GM19043 (cell line): Measurements from ENCODE around the gene POLRMT.
"Not testable (repeated sequence)": the region's sequence is repeated elsewhere in the genome, so short reads cannot be mapped to it uniquely, and the experiment has no call there.

Experiments
- ATAC-seq: cut with Tn5 transposase; IDR thresholded peaks from one replicate; pipeline ENCODE4 v1.9.1; 2021; ENCODE audit warnings: low read depth; ENCODE audit not compliant: unreplicated experiment

The POLRMT gene

DNA sequence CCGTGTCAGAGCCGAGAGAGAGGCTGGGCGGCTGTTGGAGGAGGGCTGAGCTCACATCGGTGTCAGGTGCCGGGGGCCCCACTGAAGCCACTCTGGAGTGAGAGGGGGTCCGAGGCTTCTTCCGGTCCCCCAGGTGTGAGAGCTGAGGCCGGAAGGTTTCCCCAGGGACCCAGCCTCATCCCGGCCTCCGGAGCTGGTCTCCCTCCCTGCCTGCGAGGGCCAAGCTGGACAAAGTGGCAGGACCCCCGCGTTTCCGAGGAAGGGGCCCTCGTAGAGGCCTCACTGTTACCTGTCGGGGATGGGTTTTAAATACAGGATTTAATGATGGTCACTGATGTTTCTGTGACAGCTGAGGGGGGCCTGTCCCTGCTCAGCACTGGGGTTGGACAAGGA lies 37.1 kb downstream of the POLRMT start:
- no peak for ATAC-seq

DNA sequence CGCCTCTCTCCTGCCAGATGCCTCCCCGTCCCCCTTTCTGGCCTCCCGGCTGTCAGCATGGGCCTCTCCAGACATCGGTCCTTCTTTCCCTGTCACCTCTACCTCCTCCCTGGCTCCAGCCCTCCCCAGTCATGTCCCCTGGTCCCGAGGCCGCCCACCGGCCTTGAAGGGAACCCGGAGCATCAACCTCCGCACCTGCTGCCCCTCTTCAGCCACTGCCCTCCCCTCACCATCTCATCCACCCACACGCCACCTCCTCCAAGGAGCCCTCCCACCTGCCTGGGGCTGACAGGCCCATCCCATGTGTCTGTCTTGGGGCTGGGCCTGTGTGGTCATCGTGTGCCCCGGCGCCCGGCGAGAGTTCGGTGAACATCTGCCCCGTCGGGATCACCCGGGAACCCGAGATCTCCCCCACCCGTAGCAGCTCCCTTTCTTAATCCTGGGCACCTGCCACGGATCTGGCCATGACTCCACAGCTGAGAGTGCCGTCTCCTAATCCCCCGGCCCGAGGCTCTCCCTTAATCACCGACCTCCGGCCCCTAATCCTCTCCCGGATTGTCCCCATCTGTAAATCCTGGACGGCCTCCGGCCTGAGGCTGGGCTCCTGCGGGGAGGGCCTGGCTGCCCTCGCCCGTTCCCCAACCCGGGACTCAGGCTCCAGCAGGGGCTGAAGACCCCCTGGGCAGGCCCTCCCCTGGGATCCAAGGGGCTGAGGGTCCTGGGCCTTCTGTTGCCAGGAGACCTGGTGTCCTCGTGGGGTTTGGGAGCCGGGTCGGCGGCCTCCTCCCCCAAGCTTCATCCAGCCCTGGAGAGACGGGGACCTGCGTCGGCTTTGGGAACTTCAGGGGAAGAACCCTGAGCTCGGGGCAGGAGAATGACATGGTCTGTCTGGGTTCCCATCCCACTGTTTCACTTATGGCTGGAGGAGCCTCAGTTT lies 37.7 kb downstream of the POLRMT start:
- no peak for ATAC-seq

DNA sequence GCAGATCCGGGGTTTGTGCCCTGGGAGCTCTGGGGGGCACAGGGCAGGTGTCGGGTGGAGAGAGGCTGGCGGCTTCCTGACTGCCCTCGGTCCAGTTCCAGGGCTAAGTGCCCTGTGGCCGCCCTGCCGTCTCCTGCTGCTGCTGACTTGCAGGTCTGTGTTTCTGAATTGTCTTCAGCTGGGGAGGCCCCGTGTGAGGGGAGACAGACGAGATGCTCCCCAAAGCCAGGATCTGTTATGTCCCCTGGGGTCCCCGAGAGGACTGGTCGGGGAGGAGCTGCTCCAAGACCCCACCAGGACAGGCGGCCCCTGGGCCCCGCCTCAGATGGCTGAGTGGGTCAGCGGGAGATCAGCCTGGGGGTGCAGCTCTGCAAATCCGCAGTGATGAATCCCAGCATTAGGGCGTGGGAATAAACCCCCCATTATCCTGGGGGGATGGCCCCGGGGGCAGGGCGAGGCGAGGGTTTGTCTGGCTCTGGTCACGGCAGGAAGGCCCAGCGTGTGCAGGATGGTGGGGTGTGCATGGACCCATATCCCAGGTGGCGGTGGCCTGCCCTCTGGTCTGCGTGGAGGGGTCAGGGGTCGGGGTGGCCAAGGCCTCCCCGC lies 39.0 kb downstream of the POLRMT start:
- ATAC-seq, result no peak

DNA sequence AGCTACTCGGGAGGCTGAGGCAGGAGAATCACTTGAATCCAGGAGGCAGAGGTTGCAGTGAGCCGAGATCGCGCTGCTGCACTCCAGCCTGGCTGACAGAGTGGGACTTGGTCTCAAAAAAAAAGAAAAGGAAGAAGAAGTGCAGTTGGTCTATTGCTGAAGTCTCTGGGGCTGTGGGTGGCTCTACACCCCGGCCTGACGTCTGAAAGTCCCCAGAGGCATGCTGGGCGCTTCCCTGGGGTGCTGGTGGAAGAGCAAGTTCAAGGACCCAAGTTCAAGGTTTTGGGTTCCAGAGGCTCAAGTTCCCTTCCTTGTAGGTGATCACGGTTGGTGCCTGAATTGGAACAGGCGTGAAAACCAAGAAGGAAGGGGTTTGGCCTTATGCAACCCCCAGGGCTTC lies 39.8 kb downstream of the POLRMT start:
- no peak for ATAC-seq

DNA sequence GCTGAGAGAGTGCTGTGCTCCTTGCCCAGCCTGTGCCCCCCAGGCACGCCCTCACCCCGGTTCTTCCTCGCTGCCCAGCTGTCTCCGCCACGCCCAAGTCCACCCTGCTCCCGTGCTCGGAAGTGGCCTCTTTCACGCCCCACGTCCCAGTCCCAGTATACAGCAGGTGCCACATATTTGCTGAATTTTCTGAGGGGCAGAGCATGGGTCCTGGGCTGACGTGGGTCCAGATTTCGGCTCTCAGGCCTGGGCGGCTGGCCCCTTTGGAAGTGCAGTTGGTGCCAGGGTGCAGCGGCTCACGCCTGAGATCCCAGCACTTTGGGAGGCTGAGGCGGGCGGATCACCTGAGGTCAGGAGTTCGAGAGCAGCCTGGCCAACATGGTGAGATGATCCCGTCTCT lies 40.3 kb downstream of the POLRMT start:
- ATAC-seq, result no peak

DNA sequence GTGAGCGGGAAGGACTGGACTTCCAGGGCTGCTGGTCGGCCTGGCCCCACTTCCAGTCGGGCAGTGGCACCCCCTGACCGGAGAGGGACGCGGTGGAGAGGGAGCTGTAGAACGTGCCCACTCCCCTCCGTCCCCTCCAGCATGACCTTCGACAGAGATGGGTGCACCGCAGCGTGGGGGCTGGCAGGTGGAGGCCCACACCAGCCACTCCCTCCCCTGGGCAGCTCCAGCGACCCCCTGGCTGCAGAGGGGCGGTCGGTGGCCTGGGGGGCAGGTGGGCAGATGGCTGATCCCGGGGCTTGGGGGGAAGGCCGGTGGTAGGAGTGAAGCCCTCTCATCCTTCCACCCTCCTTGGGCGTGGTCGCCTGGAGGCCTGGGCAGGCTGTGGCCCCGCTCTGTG lies 41.2 kb downstream of the POLRMT start:
- no peak for ATAC-seq

DNA sequence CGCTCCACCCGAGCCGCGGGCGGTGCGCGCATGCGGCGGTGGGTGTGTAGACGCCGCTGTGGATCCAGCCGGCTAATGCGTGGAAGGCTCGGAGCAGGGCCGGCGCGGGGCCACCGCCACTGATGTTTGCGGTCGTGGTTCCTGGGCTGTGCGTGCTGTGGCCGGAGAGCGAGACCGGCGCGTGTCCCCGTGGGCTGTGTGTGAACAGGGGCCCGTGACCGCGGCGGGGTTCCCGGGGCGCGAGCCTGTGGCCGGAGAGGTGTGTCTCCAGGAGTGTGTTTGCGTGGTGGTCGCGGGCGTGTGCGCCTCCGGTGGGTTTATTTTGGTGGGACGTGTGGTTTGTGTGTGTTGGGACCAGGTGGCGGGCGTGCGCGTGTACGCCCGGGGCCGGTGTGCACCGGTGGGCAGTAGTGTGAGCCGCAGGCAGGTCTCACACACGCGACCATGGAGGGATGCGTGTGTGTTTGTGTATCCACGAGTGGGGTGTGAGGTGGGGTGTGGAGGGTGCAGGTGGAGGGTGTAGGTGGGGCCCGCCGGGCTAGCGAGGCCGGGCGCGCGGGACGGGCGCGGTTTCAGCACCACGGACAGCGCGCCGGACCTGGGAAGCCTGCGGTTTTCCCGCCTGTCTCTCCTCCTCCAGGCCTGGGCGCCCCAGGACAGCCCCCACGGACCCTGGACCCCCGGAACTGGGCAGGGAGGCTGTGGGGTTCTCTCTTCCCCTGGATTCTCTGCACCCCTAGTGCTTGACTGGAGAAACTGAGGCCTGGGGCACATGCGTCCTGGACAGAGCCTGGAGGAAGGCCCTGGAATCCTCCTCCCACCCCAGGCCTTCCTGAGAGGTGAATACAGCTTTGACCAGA lies 42.0 kb downstream of the POLRMT start:
- no peak for ATAC-seq

DNA sequence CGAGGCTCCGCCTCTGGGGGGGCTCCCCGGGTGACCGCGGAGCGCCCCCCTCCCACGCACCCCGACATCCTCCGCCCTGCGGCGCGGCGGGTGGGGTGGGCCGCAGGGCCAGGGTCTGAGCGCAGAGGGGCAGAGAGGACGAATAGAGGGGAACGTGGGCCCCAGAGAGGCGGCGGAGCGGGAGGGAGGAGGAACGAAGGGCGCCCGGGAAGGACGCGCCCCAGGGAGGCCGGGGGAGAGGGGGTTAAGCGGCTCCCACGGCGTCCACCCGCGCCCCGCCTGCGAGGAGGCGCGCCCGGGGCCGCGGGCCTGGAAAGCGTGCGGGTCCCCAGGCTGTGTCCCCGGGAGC lies 42.6 kb downstream of the POLRMT start:
- ATAC-seq, result no peak

- no peak for ATAC-seq
Observed at GRCh38 chr19:590396-590745, 43.0 kb downstream of the POLRMT start.

DNA sequence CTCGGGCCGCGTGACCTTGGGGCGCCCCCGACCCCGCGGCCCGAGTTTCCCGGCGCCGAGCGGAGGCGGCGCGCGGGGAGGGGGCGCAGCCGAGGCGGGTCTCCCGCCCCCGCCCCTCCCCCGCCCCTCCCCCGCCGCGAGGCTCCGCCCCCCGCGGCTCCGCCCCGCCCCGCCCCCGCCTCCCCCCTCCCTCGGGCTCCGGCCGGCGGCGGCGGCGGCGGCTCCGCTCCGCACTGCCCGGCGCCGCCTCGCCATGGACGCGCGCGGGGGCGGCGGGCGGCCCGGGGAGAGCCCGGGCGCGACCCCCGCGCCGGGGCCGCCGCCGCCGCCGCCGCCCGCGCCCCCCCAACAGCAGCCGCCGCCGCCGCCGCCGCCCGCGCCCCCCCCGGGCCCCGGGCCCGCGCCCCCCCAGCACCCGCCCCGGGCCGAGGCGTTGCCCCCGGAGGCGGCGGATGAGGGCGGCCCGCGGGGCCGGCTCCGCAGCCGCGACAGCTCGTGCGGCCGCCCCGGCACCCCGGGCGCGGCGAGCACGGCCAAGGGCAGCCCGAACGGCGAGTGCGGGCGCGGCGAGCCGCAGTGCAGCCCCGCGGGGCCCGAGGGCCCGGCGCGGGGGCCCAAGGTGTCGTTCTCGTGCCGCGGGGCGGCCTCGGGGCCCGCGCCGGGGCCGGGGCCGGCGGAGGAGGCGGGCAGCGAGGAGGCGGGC lies 43.5 kb downstream of the POLRMT start, which contains the start of gene HCN2:
Gene HCN2, plus strand, starts transcription at position 189 of the 703 bp plus-strand sequence. Its CDS starts 65 bp downstream, at position 254.
- no peak for ATAC-seq

DNA sequence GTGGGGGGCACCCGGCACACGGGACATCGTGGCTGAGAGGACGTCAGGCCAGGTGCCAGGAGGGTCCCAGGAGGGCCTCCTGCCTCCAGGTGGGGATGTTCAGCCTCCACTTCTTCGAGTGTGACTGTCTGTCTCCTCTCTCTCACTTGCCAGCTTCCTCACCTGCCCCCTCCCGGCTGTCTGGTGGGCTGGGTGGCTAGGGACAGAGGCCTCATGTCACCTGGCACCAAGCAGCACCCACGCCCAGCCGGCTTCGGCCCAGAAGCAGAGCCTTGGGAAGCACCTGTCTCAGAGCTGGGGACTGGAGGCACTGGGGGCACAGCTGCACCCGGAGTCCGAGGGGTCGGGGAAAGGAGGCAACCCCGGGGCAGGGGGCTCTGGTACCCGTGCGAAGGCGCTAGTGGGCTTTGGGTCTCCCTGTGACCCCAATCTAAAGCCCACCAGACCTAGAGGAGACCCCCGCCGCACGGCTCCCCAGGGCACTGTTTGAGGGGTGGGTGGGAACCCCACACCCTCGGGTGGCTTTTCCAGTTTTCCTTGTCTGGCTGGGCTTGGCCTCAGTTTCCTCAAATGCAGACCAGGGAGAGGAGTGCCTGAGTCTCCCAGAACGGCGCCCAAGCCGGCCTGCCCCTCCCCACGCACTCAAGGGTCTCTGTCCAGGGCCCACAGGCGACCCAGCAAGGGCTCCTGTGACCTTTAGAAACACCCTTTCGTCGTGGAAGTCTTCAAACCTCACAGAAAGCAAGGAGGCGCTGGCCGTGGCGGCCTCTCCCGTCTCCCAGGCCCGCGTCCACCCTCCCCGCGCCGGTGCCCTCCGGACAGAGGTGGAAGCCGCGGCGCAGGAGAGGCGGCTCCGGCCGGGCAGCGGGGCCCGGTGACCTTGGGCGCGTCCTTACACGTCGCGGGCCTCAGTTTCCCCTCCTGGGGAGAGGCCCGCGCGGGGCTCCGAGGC lies 44.3 kb downstream of the POLRMT start:
- ATAC-seq, result no peak

DNA sequence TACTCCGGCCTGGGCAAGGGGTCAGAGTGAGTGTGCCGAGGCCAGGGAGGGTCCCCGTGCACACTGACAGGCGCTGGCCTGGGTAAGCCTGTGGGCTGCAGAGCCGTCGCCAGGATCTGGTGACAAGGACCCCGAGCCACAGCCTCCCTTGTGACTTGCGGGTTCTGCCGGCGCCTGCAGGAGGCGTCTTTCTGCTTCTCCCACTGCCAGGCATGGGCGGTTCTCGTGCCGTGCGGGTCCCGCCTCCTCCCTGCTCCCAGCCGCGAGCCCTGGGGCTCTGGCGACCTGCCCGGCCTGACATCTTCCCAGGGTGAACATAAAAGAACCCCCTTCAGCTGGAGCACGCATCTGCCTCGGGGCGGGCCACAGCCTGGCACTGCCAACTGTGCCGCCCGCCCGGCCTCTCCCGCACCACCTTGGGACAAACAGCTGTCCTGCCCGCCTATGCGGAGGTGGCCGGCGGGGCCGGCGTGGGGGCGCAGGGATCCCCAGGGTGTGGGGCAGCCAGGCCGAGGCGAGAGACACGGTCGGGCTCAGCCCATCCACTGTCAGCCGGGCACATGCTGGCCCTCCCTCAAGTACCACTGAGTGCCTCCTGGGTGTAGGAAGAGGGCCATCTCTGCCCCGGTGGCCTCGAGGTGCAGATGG lies 45.1 kb downstream of the POLRMT start:
- no peak for ATAC-seq

GRCh38 chr19:585551-586110 lies 47.7 kb downstream of the POLRMT start:
- no peak for ATAC-seq

DNA sequence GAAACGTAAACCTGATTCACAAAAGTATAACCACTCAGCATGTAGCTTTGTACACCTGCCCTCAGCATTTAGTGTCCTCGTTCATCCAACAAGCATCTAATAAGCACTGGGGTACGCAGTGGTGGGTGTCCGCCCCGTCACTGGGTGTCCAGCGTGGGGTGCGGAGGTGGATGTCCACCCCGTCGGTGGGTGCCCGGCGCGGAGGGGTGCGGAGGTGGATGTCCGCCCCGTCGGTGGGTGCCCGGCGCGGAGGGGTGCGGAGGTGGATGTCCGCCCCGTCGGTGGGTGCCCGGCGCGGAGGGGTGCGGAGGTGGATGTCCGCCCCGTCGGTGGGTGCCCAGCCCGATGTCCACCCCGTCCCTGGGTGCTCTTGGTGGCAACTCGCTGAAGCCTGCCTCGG lies 48.2 kb downstream of the POLRMT start:
- ATAC-seq, result not testable (repeated sequence)

- no peak for ATAC-seq
Observed at GRCh38 chr19:584240-585001, 48.9 kb downstream of the POLRMT start.

DNA sequence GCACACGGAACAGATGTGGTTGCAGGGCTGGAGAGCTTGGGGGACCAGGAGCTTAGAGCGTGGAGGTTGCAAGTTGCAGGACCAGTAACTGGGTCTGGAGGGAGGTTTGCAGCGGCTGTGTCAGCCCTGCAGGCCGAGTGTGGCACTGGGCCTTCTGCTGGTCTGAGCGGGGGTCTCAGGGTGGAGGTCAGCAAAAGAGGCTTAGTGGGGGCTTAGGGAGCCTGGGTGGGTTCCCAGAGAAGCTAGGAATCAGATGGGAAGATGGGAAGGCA lies 49.4 kb downstream of the POLRMT start:
- ATAC-seq, result no peak

GRCh38 chr19:583198-583967 lies 50.0 kb downstream of the POLRMT start:
- no peak for ATAC-seq
